H9 (cell line): ENCODE results near the gene PFKP. TPM values are rescaled to one million over a fixed set of nuclear protein-coding genes. Genes with fewer than 3 reads are reported as not detected.

Experiments
- DNase-seq: peaks from one replicate; pipeline ENCODE4 v3.0.0-alpha.2; 2017
- H2AFZ ChIP-seq: one replicate; pipeline ENCODE4 v1.6.1; 2013; ENCODE audit warnings: mild to moderate bottlenecking, low read length, control low read depth, moderate library complexity
- H2AK5ac ChIP-seq: 2 replicates; pipeline ENCODE4 v1.6.1; 2013; ENCODE audit warnings: low read length, control low read depth, mixed read lengths; ENCODE audit not compliant: insufficient read length
- H2BK120ac ChIP-seq: one replicate; pipeline ENCODE4 v1.6.1; 2013; ENCODE audit warnings: low read depth, mild to moderate bottlenecking, low read length, control low read depth, inconsistent platforms; ENCODE audit not compliant: poor library complexity, severe bottlenecking
- H2BK12ac ChIP-seq: 2 replicates; pipeline ENCODE4 v1.6.1; 2013; ENCODE audit warnings: low read length, control low read depth, mixed read lengths, low read depth; ENCODE audit not compliant: insufficient read length
- H2BK15ac ChIP-seq: 2 replicates; pipeline ENCODE4 v1.6.1; 2013; ENCODE audit warnings: low read depth, low read length, control low read depth
- H2BK20ac ChIP-seq: one replicate; pipeline ENCODE4 v1.6.1; 2013; ENCODE audit warnings: low read depth, mild to moderate bottlenecking, low read length, control low read depth, inconsistent platforms; ENCODE audit not compliant: poor library complexity, severe bottlenecking
- H2BK5ac ChIP-seq: 2 replicates; pipeline ENCODE4 v1.6.1; 2013; ENCODE audit warnings: low read length, control low read depth, mixed read lengths; ENCODE audit not compliant: insufficient read length
- H3K14ac ChIP-seq: 2 replicates; pipeline ENCODE4 v1.6.1; 2013; ENCODE audit warnings: low read length, control low read depth; ENCODE audit not compliant: insufficient read depth
- H3K18ac ChIP-seq: 2 replicates; pipeline ENCODE4 v1.6.1; 2013; ENCODE audit warnings: low read depth, mild to moderate bottlenecking, mixed read lengths, low read length, control low read depth; ENCODE audit not compliant: insufficient read length
- H3K23ac ChIP-seq: 2 replicates; pipeline ENCODE4 v1.6.1; 2013; ENCODE audit warnings: low read length, control low read depth, mixed read lengths, low read depth; ENCODE audit not compliant: insufficient read length
- H3K23me2 ChIP-seq: 2 replicates; pipeline ENCODE4 v1.6.1; 2013; ENCODE audit warnings: low read depth, mild to moderate bottlenecking, mixed read lengths, low read length, control low read depth; ENCODE audit not compliant: insufficient read length, poor library complexity, severe bottlenecking
- H3K27ac ChIP-seq: 2 replicates; pipeline ENCODE4 v1.5.1; 2013; ENCODE audit warnings: low read length, control low read depth, mixed read lengths, low read depth; ENCODE audit not compliant: insufficient read length
- H3K27me3 ChIP-seq: 2 replicates; pipeline ENCODE4 v1.6.1; 2013; ENCODE audit warnings: low read length, control low read depth, inconsistent platforms; ENCODE audit not compliant: insufficient read depth
- H3K4ac ChIP-seq: 2 replicates; pipeline ENCODE4 v1.6.1; 2013; ENCODE audit warnings: low read depth, mild to moderate bottlenecking, control low read depth, inconsistent platforms, low read length, moderate library complexity
- H3K4me1 ChIP-seq: 2 replicates; pipeline ENCODE4 v1.6.1; 2013; ENCODE audit warnings: low read length, control low read depth, inconsistent platforms; ENCODE audit not compliant: insufficient read depth
- H3K4me2 ChIP-seq: 2 replicates; pipeline ENCODE4 v1.6.1; 2013; ENCODE audit warnings: low read length, control low read depth, mixed read lengths; ENCODE audit not compliant: insufficient read length, insufficient read depth
- H3K56ac ChIP-seq: 2 replicates; pipeline ENCODE4 v1.6.1; 2013; ENCODE audit warnings: low read depth, mild to moderate bottlenecking, mixed read lengths, low read length, control low read depth; ENCODE audit not compliant: insufficient read length
- H3K79me1 ChIP-seq: 2 replicates; pipeline ENCODE4 v1.6.1; 2013; ENCODE audit warnings: low read depth, mild to moderate bottlenecking, moderate library complexity, low read length, control low read depth, inconsistent platforms; ENCODE audit not compliant: insufficient read depth, poor library complexity, severe bottlenecking
- H3K79me2 ChIP-seq: 2 replicates; pipeline ENCODE4 v1.6.1; 2013; ENCODE audit warnings: low read length, control low read depth, inconsistent platforms; ENCODE audit not compliant: insufficient read depth
- H3K9ac ChIP-seq: 2 replicates; pipeline ENCODE4 v1.6.1; 2013; ENCODE audit warnings: low read length, control low read depth, mixed read lengths; ENCODE audit not compliant: insufficient read length; ENCODE audit errors: extremely low read depth
- H3K9me3 ChIP-seq: one replicate; pipeline ENCODE4 v1.6.1; 2013; ENCODE audit warnings: low read depth, low read length, inconsistent platforms; ENCODE audit not compliant: control insufficient read depth
- H3T11ph ChIP-seq: one replicate; pipeline ENCODE4 v1.6.1; 2013; ENCODE audit warnings: mild to moderate bottlenecking, low read length, control low read depth, inconsistent platforms
- H4K20me1 ChIP-seq: one replicate; pipeline ENCODE4 v1.6.1; 2013; ENCODE audit not compliant: control insufficient read depth, insufficient read length, insufficient read depth
- H4K5ac ChIP-seq: 2 replicates; pipeline ENCODE4 v1.6.1; 2013; ENCODE audit warnings: low read depth, mild to moderate bottlenecking, mixed read lengths, low read length, control low read depth; ENCODE audit not compliant: insufficient read length
- H4K8ac ChIP-seq: replicated peaks from 2 replicates; pipeline ENCODE4 v1.6.1; 2013; ENCODE audit warnings: low read length, control low read depth, mixed read lengths, low read depth; ENCODE audit not compliant: insufficient read length
- H4K91ac ChIP-seq: 2 replicates; pipeline ENCODE4 v1.6.1; 2013; ENCODE audit warnings: low read depth, mild to moderate bottlenecking, moderate library complexity, mixed read lengths, low read length, control low read depth; ENCODE audit not compliant: insufficient read length
- H3K27ac Mint-ChIP-seq, 3 experiments: 2 replicates in 2 of 3; 3 replicates in 1 of 3; pipeline ENCODE4 v1.8.0; 2020 to 2021; ENCODE audit warnings: mixed read lengths in 3 of 3, mild to moderate bottlenecking in 1 of 3, moderate library complexity in 1 of 3
- H3K27me3 Mint-ChIP-seq: 2 replicates; pipeline ENCODE4 v1.8.0; 2021; ENCODE audit warnings: low read depth, mild to moderate bottlenecking, moderate library complexity, mixed read lengths
- H3K36me3 Mint-ChIP-seq, 3 experiments: 2 replicates in 2 of 3; 3 replicates in 1 of 3; pipeline ENCODE4 v1.8.0; 2020 to 2021; ENCODE audit warnings: low read depth in 3 of 3, mixed read lengths in 3 of 3; ENCODE audit not compliant: insufficient read depth in 1 of 3
- H3K4me1 Mint-ChIP-seq, 2 experiments: 2 replicates each; pipeline ENCODE4 v1.8.0; 2020; ENCODE audit warnings: mixed read lengths in 2 of 2
- H3K4me3 Mint-ChIP-seq, 2 experiments: 2 replicates in 1 of 2; 3 replicates in 1 of 2; pipeline ENCODE4 v1.8.0; 2020 to 2021; ENCODE audit warnings: mild to moderate bottlenecking in 2 of 2, mixed read lengths in 2 of 2, moderate library complexity in 1 of 2
- H3K9me3 Mint-ChIP-seq, 2 experiments: 2 replicates in 1 of 2; 3 replicates in 1 of 2; pipeline ENCODE4 v1.8.0; 2020; ENCODE audit warnings: mild to moderate bottlenecking in 2 of 2, mixed read lengths in 2 of 2, moderate library complexity in 1 of 2
- WGBS: extraction: QIAGEN DNeasy Blood & Tissue Kit; methylation state at CpG from one replicate; pipeline ENCODE4 v1.1.7; 2013; ENCODE audit warnings: missing lambda C conversion rate, low lambda C conversion rate, mixed read lengths; ENCODE audit not compliant: insufficient read length; ENCODE audit errors: extremely low coverage; 5-methylcytosine and 5-hydroxymethylcytosine counted together
- total RNA-seq: library from RNA; stranded (reverse); gene quantifications from 2 replicates; pipeline ENCODE4 v1.2.1, GENCODE V29; 2021
- TF ChIP-seq, protein P1 (sequence below): fragments of 200-600 bp; sonication (generic); conservative IDR thresholded peaks from 3 replicates; pipeline ENCODE4 v1.8.0; 2021; ENCODE audit warnings: antibody characterized with exemption, mild to moderate bottlenecking

The PFKP gene
- total RNA-seq, 1 experiment from 2014 or later, result 145 TPM

- H2BK15ac ChIP-seq, result no peak overlapping the region
- TF ChIP-seq, protein P1, sequence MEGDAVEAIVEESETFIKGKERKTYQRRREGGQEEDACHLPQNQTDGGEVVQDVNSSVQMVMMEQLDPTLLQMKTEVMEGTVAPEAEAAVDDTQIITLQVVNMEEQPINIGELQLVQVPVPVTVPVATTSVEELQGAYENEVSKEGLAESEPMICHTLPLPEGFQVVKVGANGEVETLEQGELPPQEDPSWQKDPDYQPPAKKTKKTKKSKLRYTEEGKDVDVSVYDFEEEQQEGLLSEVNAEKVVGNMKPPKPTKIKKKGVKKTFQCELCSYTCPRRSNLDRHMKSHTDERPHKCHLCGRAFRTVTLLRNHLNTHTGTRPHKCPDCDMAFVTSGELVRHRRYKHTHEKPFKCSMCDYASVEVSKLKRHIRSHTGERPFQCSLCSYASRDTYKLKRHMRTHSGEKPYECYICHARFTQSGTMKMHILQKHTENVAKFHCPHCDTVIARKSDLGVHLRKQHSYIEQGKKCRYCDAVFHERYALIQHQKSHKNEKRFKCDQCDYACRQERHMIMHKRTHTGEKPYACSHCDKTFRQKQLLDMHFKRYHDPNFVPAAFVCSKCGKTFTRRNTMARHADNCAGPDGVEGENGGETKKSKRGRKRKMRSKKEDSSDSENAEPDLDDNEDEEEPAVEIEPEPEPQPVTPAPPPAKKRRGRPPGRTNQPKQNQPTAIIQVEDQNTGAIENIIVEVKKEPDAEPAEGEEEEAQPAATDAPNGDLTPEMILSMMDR, result no peak
- H4K5ac ChIP-seq, result no peak overlapping the region
- H2AFZ ChIP-seq, result no peak overlapping the region
- H3K9ac ChIP-seq, result no peak overlapping the region
- H2BK5ac ChIP-seq, result no peak overlapping the region
- H3T11ph ChIP-seq, result no peak overlapping the region
- no peaks in the 10 kb centered on the region for H3K79me2 ChIP-seq
- no peak overlapping the region for H3K4me2 ChIP-seq
- no peak overlapping the region for H3K14ac ChIP-seq
- no peaks in the 10 kb centered on the region for H3K4me1 ChIP-seq
- Mint-ChIP-seq H3K9me3 (peaks cover 6 to 9% of the 10 kb centered on the region in 2 experiments; a peak in 2 of 5 replicates), H3K36me3 (no peaks in the 10 kb centered on the region; a peak in 1 of 7 replicates), H3K27ac (no peak overlapping the region), H3K4me3 (no peak overlapping the region), H3K4me1 (no peaks in the 10 kb centered on the region), H3K27me3 (peaks cover 13% of the 10 kb centered on the region)
- no peak overlapping the region for H3K18ac ChIP-seq
- H3K23ac ChIP-seq, result no peak overlapping the region
- H2AK5ac ChIP-seq, result no peak overlapping the region
- no peak overlapping the region for H4K8ac ChIP-seq
- H3K56ac ChIP-seq, result no peak overlapping the region
- H3K79me1 ChIP-seq, result no peaks in the 10 kb centered on the region
- H4K91ac ChIP-seq, result no peak overlapping the region
- H3K27me3 ChIP-seq, result no peaks in the 10 kb centered on the region
- no peak overlapping the region for H2BK120ac ChIP-seq
- no CpG with 5 or more reads among the region's 4 CpGs for WGBS
- DNase-seq, result no peak
- no peak overlapping the region for H2BK20ac ChIP-seq
- H3K23me2 ChIP-seq, result no peaks in the 10 kb centered on the region
- H2BK12ac ChIP-seq, result no peak overlapping the region
- no peaks in the 10 kb centered on the region for H3K9me3 ChIP-seq
- no peak overlapping the region for H3K4ac ChIP-seq
- no peak overlapping the region for H3K27ac ChIP-seq
- no peaks in the 10 kb centered on the region for H4K20me1 ChIP-seq
These were observed 49.1 kb upstream of the PFKP start for GRCh38 chr10:3018247-3018646.
